HEK293T (cell line): ENCODE measurements around the gene CCNT2.

ENCODE experiments used
- ARNT ChIP-seq: fragments of 450-650 bp; IDR thresholded peaks from 2 replicates; pipeline ENCODE4 v1.6.1; 2017; ENCODE audit warnings: mild to moderate bottlenecking
- CTBP1 ChIP-seq: fragments of 450-650 bp; IDR thresholded peaks from 2 replicates; pipeline ENCODE4 v1.6.1; 2016; ENCODE audit warnings: borderline replicate concordance
- ELF4 ChIP-seq: fragments of 450-650 bp; IDR thresholded peaks from 2 replicates; pipeline ENCODE4 v1.6.1; 2017; ENCODE audit warnings: antibody characterized with exemption
- FOXA1 ChIP-seq: fragments of 450-650 bp; IDR thresholded peaks from 2 replicates; pipeline ENCODE4 v1.6.1; 2016; ENCODE audit warnings: mild to moderate bottlenecking
- FOXK2 ChIP-seq: fragments of 450-650 bp; IDR thresholded peaks from 2 replicates; pipeline ENCODE4 v1.6.1; 2016; ENCODE audit warnings: mild to moderate bottlenecking
- SP1 ChIP-seq: fragments of 450-650 bp; IDR thresholded peaks from 2 replicates; pipeline ENCODE4 v1.6.1; 2017

DNA sequence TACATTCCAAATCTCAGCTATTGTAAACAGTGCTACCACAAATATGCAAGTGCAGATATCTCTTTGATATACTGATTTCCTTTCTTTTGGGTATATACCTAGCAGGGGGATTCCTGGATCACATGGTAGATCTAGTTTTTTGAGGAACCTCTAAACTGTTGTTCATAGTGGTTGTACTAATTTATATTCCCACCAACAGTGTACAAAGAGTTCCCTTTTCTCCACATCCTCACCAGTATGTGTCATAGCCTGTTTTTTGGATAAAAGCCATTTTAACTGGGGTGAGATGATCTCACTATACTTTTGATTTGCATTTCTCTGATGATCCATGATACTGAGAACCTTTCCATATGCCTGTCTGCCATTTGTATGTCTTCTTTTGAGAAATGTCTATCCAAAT is 6.3 kb upstream of the CCNT2 start:
- TF ChIP-seq ARNT: no peak
- TF ChIP-seq SP1: no peak
- TF ChIP-seq CTBP1: no peak
- no peak for TF ChIP-seq FOXK2
- TF ChIP-seq FOXA1: no peak
- no peak for TF ChIP-seq ELF4
